ENCODE data around the gene FLT3.

DNA sequence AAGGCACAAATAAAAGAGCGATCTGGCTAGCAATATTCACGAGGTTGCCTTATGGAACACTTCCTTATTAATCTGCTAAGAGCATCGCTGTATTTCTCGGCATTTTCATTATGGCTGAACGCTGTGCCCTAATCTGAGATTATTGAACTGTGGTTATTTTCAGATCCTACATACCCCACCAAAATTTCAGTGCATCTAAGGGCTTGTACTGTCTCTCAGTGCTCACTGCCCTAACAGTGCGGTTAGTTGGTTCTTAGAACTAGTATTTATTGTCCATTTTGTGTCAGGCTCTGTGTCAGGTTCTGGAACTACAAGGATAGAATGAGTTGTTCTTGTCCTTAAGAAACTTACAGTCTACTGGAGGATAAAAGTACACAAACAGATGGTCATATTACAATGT, 51.6 kb downstream of the FLT3 start:
- TF ChIP-seq, protein P1, sequence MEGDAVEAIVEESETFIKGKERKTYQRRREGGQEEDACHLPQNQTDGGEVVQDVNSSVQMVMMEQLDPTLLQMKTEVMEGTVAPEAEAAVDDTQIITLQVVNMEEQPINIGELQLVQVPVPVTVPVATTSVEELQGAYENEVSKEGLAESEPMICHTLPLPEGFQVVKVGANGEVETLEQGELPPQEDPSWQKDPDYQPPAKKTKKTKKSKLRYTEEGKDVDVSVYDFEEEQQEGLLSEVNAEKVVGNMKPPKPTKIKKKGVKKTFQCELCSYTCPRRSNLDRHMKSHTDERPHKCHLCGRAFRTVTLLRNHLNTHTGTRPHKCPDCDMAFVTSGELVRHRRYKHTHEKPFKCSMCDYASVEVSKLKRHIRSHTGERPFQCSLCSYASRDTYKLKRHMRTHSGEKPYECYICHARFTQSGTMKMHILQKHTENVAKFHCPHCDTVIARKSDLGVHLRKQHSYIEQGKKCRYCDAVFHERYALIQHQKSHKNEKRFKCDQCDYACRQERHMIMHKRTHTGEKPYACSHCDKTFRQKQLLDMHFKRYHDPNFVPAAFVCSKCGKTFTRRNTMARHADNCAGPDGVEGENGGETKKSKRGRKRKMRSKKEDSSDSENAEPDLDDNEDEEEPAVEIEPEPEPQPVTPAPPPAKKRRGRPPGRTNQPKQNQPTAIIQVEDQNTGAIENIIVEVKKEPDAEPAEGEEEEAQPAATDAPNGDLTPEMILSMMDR (IDR thresholded peaks at IDR 0.05): no peak
- no peak for TF ChIP-seq POLR2A (IDR thresholded peaks at IDR 0.05; ENCODE audit: low read depth)
- no peak for TF ChIP-seq EP300 (IDR thresholded peaks at IDR 0.05)

Measured in esophagus muscularis mucosa (tissue), 4 donors.